Measurements from ENCODE around the gene PTPRJ. TPM values are rescaled to one million over a fixed set of nuclear protein-coding genes. Genes with fewer than 3 reads are reported as not detected.
A peak's percentile ranks its signal among the peaks of the same experiment; 100 is the strongest.

The PTPRJ gene
- total and polyA plus RNA-seq, 9 of the 15 experiments (the other 6 are each of a cell fraction or from before 2014, with no cell fraction given), result 0.56 to 10.7 (median 4.8) TPM

DNA sequence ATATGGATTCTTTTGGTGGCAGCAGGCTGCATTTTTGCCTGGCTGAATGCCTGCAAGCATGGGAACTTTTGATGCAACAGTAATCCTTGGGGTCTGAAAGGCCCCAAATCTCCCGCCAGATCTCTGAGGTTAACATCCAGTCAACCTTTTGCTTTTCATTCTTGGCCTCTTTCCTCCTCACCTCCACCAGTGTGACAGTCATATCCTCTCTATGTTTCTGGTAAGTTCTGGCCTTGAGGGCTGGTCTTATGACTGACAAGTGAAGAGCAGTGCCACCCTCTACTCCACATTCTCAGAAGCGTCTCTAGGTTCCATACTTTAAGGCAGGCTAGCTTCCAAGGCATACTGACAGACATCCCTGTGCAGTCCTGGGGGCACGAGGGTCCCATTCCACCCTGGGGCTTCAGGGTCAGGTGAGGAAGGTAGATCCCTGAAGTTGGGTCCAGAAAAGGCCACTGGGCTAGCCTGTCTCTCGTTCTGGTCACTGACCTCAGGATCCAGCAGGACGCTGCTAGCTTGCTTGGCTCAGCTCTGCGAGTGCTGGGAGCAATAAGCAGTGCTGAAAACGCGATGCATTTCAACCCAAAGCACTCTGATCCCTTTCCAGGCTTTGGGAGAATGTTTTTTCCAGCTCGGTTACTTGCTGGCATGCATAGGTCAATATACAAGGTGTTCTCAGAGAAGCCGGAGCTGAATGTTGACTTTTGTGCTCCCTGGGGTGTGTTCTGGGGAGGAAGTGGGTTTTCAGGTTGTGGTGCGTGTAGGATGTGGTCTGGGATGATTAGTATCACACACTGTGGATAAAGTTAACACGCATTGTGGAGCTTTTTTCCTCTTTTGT is 75.2 kb downstream of the PTPRJ start (continued):
- no peak for TF ChIP-seq FOXK1 (CRISPR knock-in tag; IDR thresholded peaks at IDR 0.05; ENCODE audit: borderline replicate concordance)
- TF ChIP-seq, protein P1, sequence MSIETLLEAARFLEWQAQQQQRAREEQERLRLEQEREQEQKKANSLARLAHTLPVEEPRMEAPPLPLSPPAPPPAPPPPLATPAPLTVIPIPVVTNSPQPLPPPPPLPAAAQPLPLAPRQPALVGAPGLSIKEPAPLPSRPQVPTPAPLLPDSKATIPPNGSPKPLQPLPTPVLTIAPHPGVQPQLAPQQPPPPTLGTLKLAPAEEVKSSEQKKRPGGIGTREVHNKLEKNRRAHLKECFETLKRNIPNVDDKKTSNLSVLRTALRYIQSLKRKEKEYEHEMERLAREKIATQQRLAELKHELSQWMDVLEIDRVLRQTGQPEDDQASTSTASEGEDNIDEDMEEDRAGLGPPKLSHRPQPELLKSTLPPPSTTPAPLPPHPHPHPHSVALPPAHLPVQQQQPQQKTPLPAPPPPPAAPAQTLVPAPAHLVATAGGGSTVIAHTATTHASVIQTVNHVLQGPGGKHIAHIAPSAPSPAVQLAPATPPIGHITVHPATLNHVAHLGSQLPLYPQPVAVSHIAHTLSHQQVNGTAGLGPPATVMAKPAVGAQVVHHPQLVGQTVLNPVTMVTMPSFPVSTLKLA (conservative IDR thresholded peaks at IDR 0.05), result no peak
- TF ChIP-seq, protein P2, sequence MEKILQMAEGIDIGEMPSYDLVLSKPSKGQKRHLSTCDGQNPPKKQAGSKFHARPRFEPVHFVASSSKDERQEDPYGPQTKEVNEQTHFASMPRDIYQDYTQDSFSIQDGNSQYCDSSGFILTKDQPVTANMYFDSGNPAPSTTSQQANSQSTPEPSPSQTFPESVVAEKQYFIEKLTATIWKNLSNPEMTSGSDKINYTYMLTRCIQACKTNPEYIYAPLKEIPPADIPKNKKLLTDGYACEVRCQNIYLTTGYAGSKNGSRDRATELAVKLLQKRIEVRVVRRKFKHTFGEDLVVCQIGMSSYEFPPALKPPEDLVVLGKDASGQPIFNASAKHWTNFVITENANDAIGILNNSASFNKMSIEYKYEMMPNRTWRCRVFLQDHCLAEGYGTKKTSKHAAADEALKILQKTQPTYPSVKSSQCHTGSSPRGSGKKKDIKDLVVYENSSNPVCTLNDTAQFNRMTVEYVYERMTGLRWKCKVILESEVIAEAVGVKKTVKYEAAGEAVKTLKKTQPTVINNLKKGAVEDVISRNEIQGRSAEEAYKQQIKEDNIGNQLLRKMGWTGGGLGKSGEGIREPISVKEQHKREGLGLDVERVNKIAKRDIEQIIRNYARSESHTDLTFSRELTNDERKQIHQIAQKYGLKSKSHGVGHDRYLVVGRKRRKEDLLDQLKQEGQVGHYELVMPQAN (IDR thresholded peaks at IDR 0.05; ENCODE audit: borderline replicate concordance), result no peak
- TF ChIP-seq PHB2 (IDR thresholded peaks at IDR 0.05; ENCODE audit: low read depth), result no peak
- no peak for TF ChIP-seq GTF2E2 (tag; IDR thresholded peaks at IDR 0.05)
- TF ChIP-seq RBFOX2 (IDR thresholded peaks at IDR 0.05; ENCODE audit: low read depth, low read length), result no peak
- TF ChIP-seq, protein P3, sequence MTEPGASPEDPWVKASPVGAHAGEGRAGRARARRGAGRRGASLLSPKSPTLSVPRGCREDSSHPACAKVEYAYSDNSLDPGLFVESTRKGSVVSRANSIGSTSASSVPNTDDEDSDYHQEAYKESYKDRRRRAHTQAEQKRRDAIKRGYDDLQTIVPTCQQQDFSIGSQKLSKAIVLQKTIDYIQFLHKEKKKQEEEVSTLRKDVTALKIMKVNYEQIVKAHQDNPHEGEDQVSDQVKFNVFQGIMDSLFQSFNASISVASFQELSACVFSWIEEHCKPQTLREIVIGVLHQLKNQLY (CRISPR knock-in tag; conservative IDR thresholded peaks at IDR 0.05), result no peak
- TF ChIP-seq ZNF75A (CRISPR knock-in tag; IDR thresholded peaks at IDR 0.05), result no peak
- TF ChIP-seq FOSL1 (tag; conservative IDR thresholded peaks at IDR 0.05), result no peak
- no peak for TF ChIP-seq EGR1 (conservative IDR thresholded peaks at IDR 0.05)
- TF ChIP-seq ZNF551 (CRISPR knock-in tag; IDR thresholded peaks at IDR 0.05), result no peak
- no peak for TF ChIP-seq CC2D1A (IDR thresholded peaks at IDR 0.05)
- no peak for TF ChIP-seq SRSF3 (IDR thresholded peaks at IDR 0.05; ENCODE audit: insufficient read depth, low read length)
- TF ChIP-seq HDAC1 (IDR thresholded peaks at IDR 0.05), result no peak
- no peak for TF ChIP-seq ZNF785 (CRISPR knock-in tag; IDR thresholded peaks at IDR 0.05)
- no peak for TF ChIP-seq ZNF174 (CRISPR knock-in tag; IDR thresholded peaks at IDR 0.05)
- TF ChIP-seq GABPB1 (CRISPR knock-in tag; IDR thresholded peaks at IDR 0.05), result no peak
- TF ChIP-seq TAF15 (IDR thresholded peaks at IDR 0.05; ENCODE audit: low read depth, low read length), result no peak
- no peak for TF ChIP-seq PHF21A (IDR thresholded peaks at IDR 0.05; ENCODE audit: borderline replicate concordance, low read depth)
- no peak for TF ChIP-seq ZNF766 (CRISPR knock-in tag; conservative IDR thresholded peaks at IDR 0.05)
- no peak for TF ChIP-seq ZNF384 (IDR thresholded peaks at IDR 0.05; ENCODE audit: low read depth, low read length)
- TF ChIP-seq TAF1 (IDR thresholded peaks at IDR 0.05; ENCODE audit: control insufficient read depth, extremely low read depth, insufficient read depth, low read length, severe bottlenecking), result no peak
- TF ChIP-seq MAFG (tag; conservative IDR thresholded peaks at IDR 0.05), result no peak
- peak; percentile 78 for TF ChIP-seq ZEB2 (IDR thresholded peaks at IDR 0.05)
- TF ChIP-seq CHD1 (IDR thresholded peaks at IDR 0.05; ENCODE audit: low read length), result no peak
- TF ChIP-seq PTRF (tag; IDR thresholded peaks at IDR 0.05), result no peak
- TF ChIP-seq ZNF76 (CRISPR knock-in tag; IDR thresholded peaks at IDR 0.05; ENCODE audit: borderline replicate concordance), result no peak

All from K562 (cell line).